Psoas muscle (tissue), 8 donors: ENCODE measurements around the gene TRIM42. TPM values are rescaled to one million over a fixed set of nuclear protein-coding genes. Genes with fewer than 3 reads are reported as not detected.
A peak's percentile ranks its signal among the peaks of the same experiment; 100 is the strongest.

Experiments used
- ATAC-seq, 4 donors: fragments of 200-7000 bp; cut with Tn5 transposase; one replicate each; pipeline ENCODE4 v1.9.1; 2020; ENCODE audit warnings: moderate library complexity in 3 of 4, mild to moderate bottlenecking in 2 of 4
- DNase-seq, 2 donors: peaks; one replicate each; pipeline ENCODE4 v3.0.0-alpha.2; 2020
- H3K27ac ChIP-seq: fragments of 200-600 bp; one replicate; pipeline ENCODE4 v1.8.0; 2022
- H3K27me3 ChIP-seq, 3 donors: fragments of 200-600 bp in 1 of 3; one replicate each; pipeline versions ENCODE4 v1.6.1 to v1.8.0; 2013 to 2022; ENCODE audit warnings: low read length in 2 of 3, mild to moderate bottlenecking in 2 of 3, moderate library complexity in 1 of 3; ENCODE audit not compliant: insufficient read depth in 3 of 3
- H3K36me3 ChIP-seq, 2 donors: fragments of 200-600 bp in 1 of 2; one replicate each; pipeline versions ENCODE4 v1.6.1 to v1.8.0; 2013 to 2022; ENCODE audit warnings: low read depth in 1 of 2, mild to moderate bottlenecking in 1 of 2, moderate library complexity in 1 of 2; ENCODE audit not compliant: insufficient read depth in 1 of 2
- H3K4me1 ChIP-seq: fragments of 200-600 bp; one replicate; pipeline ENCODE4 v1.8.0; 2022
- H3K4me3 ChIP-seq: fragments of 200-600 bp; one replicate; pipeline ENCODE4 v1.8.0; 2022; ENCODE audit warnings: mild to moderate bottlenecking
- H3K9me3 ChIP-seq: fragments of 200-600 bp; one replicate; pipeline ENCODE4 v1.8.0; 2022
- WGBS, 3 donors: extraction: QIAGEN DNeasy Blood & Tissue Kit; methylation state at CpG; one replicate each; pipeline versions ENCODE4 v1.1.6 to v1.1.7; 2013; 5-methylcytosine and 5-hydroxymethylcytosine counted together
- intact Hi-C, 2 donors: fragments of 100-400 bp; cut with DNase I; formaldehyde crosslinking; loops; one replicate each; pipeline versions ENCODE4 v1.11.0 to v1.14.2; 2022
- polyA plus RNA-seq, 3 donors: library from polyadenylated mRNA; stranded (reverse); fragments of 200-250 nt; gene quantifications; one replicate each; pipeline ENCODE4 v1.2.3, GENCODE V29; 2013
- total RNA-seq, 4 donors: library from RNA; stranded (reverse); fragmentation: NEBNext Ultra II Directional in 2 of 4; extraction: Animal tissue kit (Norgen Biotek cat#: 25700) in 2 of 4; gene quantifications; one replicate each; pipeline versions ENCODE4 v1.2.1 to v1.2.4, GENCODE V29; 2021 to 2023
- TF ChIP-seq, protein P1 (sequence below): fragments of 200-600 bp; IDR thresholded peaks from one replicate; pipeline ENCODE4 v1.8.0; 2022; ENCODE audit warnings: antibody characterized with exemption
- donor health status: healthy with polysubstance abuse.
- donor health status: DM: no; HTN: no; CAD: no; lungs with moderate emphysema.
- donor health status: Bipolar disorder and iron deficiency.
- donor health status: healthy.
- donor health status: DM: yes; HTN: yes; CAD: no.
- donor health status: DM: no; HTN: no; CAD: no.
- donor health status: DM: no; HTN: no; CAD: no.
- donor health status: DM: yes; HTN: yes; CAD: no.

Gene TRIM42
- total and polyA plus RNA-seq, 7 donors, result 0.06 TPM; not detected in 6

DNA sequence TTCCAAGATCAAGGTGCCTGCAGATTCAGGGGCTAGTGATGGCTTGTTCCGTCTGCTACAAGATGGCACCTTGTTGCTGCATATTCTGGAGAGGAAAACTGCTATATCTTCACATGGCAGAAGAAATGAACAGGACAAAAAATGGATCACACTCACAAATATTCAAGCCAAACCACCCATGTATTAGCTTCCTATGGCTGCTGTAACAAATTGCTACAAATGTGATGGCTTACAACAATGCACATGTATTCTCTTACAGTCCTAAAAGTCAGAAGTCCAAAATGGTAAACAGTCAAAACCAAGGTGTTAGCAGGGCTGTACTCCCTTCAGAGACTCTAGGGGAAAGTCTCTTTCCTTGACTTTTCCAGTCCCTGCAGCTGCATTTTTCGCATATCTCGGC lies 55.8 kb downstream of the TRIM42 start:
- Histone ChIP-seq H3K27me3 (no peaks in the 10 kb centered on the region), H3K9me3 (no peaks in the 10 kb centered on the region), H3K4me3 (no peak overlapping the region), H3K27ac (no peak overlapping the region), H3K36me3 (no peaks in the 10 kb centered on the region), H3K4me1 (no peaks in the 10 kb centered on the region)
- no peak for ATAC-seq
- 82 to 86% (median 84%) methylated on average over 3 of the region's 3 CpGs for WGBS, 3 donors
- TF ChIP-seq, protein P1, sequence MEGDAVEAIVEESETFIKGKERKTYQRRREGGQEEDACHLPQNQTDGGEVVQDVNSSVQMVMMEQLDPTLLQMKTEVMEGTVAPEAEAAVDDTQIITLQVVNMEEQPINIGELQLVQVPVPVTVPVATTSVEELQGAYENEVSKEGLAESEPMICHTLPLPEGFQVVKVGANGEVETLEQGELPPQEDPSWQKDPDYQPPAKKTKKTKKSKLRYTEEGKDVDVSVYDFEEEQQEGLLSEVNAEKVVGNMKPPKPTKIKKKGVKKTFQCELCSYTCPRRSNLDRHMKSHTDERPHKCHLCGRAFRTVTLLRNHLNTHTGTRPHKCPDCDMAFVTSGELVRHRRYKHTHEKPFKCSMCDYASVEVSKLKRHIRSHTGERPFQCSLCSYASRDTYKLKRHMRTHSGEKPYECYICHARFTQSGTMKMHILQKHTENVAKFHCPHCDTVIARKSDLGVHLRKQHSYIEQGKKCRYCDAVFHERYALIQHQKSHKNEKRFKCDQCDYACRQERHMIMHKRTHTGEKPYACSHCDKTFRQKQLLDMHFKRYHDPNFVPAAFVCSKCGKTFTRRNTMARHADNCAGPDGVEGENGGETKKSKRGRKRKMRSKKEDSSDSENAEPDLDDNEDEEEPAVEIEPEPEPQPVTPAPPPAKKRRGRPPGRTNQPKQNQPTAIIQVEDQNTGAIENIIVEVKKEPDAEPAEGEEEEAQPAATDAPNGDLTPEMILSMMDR, result no peak
- intact Hi-C loops, result loop anchor here in 1 of 2 donors (10.0 kb wide), 1 partner anchor 799 kb away; the partner anchor contains the start of gene CLSTN2
- DNase-seq, result no peak

DNA sequence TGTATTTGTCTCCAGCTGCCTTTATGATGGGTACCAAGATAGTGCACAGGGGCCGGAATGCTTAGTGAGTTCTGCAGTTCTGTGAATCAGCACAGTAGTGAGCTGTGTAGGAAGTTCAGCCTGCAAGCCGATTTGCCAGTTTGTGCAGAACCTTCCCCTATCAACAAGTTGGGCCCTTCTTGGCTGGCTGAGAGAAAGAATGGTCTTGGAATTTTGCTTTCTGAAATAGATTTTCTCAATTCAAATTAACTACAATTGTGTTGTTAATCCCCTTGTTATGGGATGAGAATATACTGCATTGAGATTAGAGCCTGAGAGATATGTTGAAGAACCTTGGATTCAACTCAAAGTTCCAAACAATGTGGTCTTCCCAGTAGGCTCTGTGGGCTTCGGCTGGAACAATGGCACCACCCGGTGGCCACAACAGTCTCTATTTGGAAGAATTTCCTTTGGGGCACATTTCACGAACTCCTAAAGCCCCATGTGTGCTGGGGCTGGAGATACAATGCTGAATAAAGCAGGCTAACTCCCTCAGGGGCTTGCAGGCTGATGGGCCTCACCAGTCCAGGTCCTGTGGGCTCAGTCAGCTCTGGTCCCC lies 59.1 kb downstream of the TRIM42 start:
- Histone ChIP-seq H3K27ac (no peak overlapping the region), H3K27me3 (no peaks in the 10 kb centered on the region), H3K4me3 (no peak overlapping the region), H3K4me1 (no peaks in the 10 kb centered on the region), H3K9me3 (no peaks in the 10 kb centered on the region), H3K36me3 (no peaks in the 10 kb centered on the region)
- intact Hi-C loops, result loop anchor here in 1 of 2 donors (10.0 kb wide), 1 partner anchor 802 kb away; the partner anchor contains the start of gene CLSTN2
- WGBS, 3 donors, result 35 to 50% (median 49%) methylated on average over 5 of the region's 5 CpGs
- TF ChIP-seq, protein P1, result peak; percentile 45
- ATAC-seq (peak in 1 of 4 donors; percentile 56), DNase-seq (peak; percentile 39 to 71)

GRCh38 chr3:140742116-140742515 lies 64.3 kb downstream of the TRIM42 start:
- Histone ChIP-seq H3K9me3 (no peaks in the 10 kb centered on the region), H3K27ac (no peak overlapping the region), H3K36me3 (no peaks in the 10 kb centered on the region), H3K27me3 (peaks cover 0 to 4% (median 0%) of the 10 kb centered on the region in 3 donors), H3K4me3 (no peak overlapping the region), H3K4me1 (no peaks in the 10 kb centered on the region)
- DNase-seq (no peak), ATAC-seq (no peak)
- intact Hi-C loops, result no loop called here
- 93 to 97% (median 94%) methylated on average over 2 of the region's 2 CpGs for WGBS, 3 donors
- TF ChIP-seq, protein P1, result no peak

DNA sequence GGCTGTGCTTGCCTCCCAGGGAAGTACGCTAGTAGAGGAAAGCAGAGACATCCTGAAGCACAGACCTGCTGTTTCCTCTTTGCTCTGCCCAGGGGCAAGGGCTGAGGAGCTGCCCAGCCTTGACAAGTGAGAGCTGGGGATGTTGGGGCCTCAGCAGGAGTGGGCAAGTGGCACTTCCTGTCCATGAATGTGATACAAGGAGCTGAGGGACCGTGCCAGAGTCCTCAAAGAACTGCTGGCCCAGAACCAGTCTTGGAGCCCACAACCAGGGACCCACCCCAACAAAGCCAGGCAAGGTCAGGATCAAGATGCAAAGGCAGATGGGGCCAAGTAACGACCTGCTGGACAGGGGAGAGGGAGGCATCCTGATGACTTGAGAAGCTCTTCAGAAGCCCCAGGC lies 70.3 kb downstream of the TRIM42 start:
- ATAC-seq (no peak), DNase-seq (no peak)
- no peaks in the 10 kb centered on the region for H3K36me3 ChIP-seq
- H3K9me3 ChIP-seq, result no peaks in the 10 kb centered on the region
- intact Hi-C loops, result no loop called here
- peaks cover 0 to 2% (median 0%) of the 10 kb centered on the region in 3 donors for H3K27me3 ChIP-seq
- H3K27ac ChIP-seq, result no peak overlapping the region
- 60 to 72% (median 65%) methylated on average over 3 of the region's 3 CpGs for WGBS, 3 donors
- H3K4me3 ChIP-seq, result no peak overlapping the region
- TF ChIP-seq, protein P1, result no peak
- no peaks in the 10 kb centered on the region for H3K4me1 ChIP-seq

GRCh38 chr3:140748903-140749302 lies 71.0 kb downstream of the TRIM42 start:
- Histone ChIP-seq H3K9me3 (no peaks in the 10 kb centered on the region), H3K4me1 (no peaks in the 10 kb centered on the region), H3K27me3 (peaks cover 0 to 2% (median 0%) of the 10 kb centered on the region in 3 donors), H3K4me3 (no peak overlapping the region), H3K36me3 (no peaks in the 10 kb centered on the region), H3K27ac (no peak overlapping the region)
- intact Hi-C loops, result no loop called here
- 84 to 100% (median 91%) methylated on average over 1 of the region's 1 CpG for WGBS, 3 donors
- TF ChIP-seq, protein P1, result no peak
- DNase-seq (no peak), ATAC-seq (no peak)
